Right atrium auricular region (tissue), 2 donors: Measurements from ENCODE around the gene HDAC5. TPM values are rescaled to one million over a fixed set of nuclear protein-coding genes. Genes with fewer than 3 reads are reported as not detected.
A peak's percentile ranks its signal among the peaks of the same experiment; 100 is the strongest.

Experiments used
- DNase-seq: peaks from one replicate; pipeline ENCODE4 v3.0.0-alpha.2; 2019; ENCODE audit warnings: low spot score
- H3K27ac ChIP-seq, 2 donors: fragments of 200-600 bp; sonication (generic); 1 replicate in 1 of 2; 2 replicates in 1 of 2; pipeline ENCODE4 v1.5.1; 2016 to 2019
- H3K27me3 ChIP-seq, 2 donors: fragments of 200-600 bp; sonication (generic); one replicate each; pipeline versions ENCODE4 v1.5.1 to v1.6.0; 2017 to 2019
- H3K36me3 ChIP-seq: fragments of 200-600 bp; sonication (generic); one replicate; pipeline ENCODE4 v1.5.1; 2016
- H3K4me1 ChIP-seq, 2 donors: fragments of 200-600 bp; sonication (generic); one replicate each; pipeline versions ENCODE4 v1.5.1 to v1.6.0; 2017 to 2019
- H3K4me3 ChIP-seq, 2 donors: fragments of 200-600 bp; sonication (generic); 1 replicate in 1 of 2; 2 replicates in 1 of 2; pipeline ENCODE4 v1.5.1; 2017 to 2019; ENCODE audit warnings: mild to moderate bottlenecking in 1 of 2, moderate library complexity in 1 of 2
- H3K9me3 ChIP-seq, 2 donors: fragments of 200-600 bp; sonication (generic); one replicate each; pipeline ENCODE4 v1.5.1; 2019
- total RNA-seq, 2 donors: library from RNA; depleted of rRNA; stranded (reverse); fragments of >200 nt; gene quantifications; one replicate each; pipeline ENCODE4 v1.1.0, GENCODE V29; 2016
- TF ChIP-seq, protein P1 (sequence below), 2 donors: fragments of 200-600 bp; sonication (generic); IDR thresholded peaks; one replicate each; pipeline ENCODE4 v1.5.1; 2019; ENCODE audit warnings: antibody characterized with exemption in 2 of 2

HDAC5 gene
- total RNA-seq: 100 to 1,000 TPM in 1 of 2 donors, 10 to 100 TPM in 1; 80.0 to 138 TPM

GRCh38 chr17:44123356-44124117, at the start of gene HDAC5:
TSS of gene HDAC5 (minus strand) at chr17:44123641. CDS start at chr17:44117515, 6,126 bp downstream.
- no peaks in the 10 kb centered on the region for H3K27me3 ChIP-seq
- TF ChIP-seq, protein P1, sequence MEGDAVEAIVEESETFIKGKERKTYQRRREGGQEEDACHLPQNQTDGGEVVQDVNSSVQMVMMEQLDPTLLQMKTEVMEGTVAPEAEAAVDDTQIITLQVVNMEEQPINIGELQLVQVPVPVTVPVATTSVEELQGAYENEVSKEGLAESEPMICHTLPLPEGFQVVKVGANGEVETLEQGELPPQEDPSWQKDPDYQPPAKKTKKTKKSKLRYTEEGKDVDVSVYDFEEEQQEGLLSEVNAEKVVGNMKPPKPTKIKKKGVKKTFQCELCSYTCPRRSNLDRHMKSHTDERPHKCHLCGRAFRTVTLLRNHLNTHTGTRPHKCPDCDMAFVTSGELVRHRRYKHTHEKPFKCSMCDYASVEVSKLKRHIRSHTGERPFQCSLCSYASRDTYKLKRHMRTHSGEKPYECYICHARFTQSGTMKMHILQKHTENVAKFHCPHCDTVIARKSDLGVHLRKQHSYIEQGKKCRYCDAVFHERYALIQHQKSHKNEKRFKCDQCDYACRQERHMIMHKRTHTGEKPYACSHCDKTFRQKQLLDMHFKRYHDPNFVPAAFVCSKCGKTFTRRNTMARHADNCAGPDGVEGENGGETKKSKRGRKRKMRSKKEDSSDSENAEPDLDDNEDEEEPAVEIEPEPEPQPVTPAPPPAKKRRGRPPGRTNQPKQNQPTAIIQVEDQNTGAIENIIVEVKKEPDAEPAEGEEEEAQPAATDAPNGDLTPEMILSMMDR (IDR thresholded peaks at IDR 0.05): peak; percentile 56 to 81
- peaks cover 0 to 44% of the 10 kb centered on the region in 2 donors for H3K4me1 ChIP-seq
- peak within 1 kb of the TSS; percentile 94 to 97 for H3K27ac ChIP-seq
- peak; percentile 97 for DNase-seq
- no peaks in the 10 kb centered on the region for H3K9me3 ChIP-seq
- H3K36me3 ChIP-seq: no peaks in the 10 kb centered on the region
- H3K4me3 ChIP-seq: peak within 1 kb of the TSS; percentile 73 to 100

DNA sequence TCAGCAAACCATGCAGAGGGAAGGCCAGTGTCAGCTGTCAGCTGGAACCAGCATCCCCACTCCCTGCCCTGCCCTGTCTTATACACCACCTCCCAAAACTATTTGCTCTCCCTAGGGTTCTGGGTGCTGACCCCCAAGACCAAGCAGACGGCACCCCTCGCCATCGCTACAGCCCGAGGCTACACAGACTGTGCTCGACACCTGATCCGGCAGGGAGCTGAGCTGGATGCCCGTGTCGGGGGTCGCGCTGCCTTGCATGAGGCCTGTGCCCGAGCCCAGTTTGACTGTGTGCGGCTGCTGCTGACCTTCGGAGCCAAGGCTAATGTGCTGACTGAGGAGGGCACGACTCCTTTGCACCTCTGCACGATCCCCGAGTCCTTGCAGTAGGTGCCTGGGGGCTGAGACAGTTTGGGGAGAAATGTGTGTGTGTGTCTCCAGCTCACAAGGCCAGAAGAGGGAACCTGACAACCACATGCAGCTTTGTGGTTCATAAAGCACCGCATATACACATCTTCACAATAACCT, 48.6 kb upstream of the HDAC5 start:
- peaks cover 6% of the 10 kb centered on the region for H3K36me3 ChIP-seq

GRCh38 chr17:44170499-44171201, 47.2 kb upstream of the HDAC5 start, which contains the start of gene ASB16:
TSS of gene ASB16 (plus strand) at chr17:44170704. CDS start at chr17:44170790, 86 bp downstream.
- H3K9me3 ChIP-seq: no peaks in the 10 kb centered on the region
- peaks cover 0 to 16% of the 10 kb centered on the region in 2 donors for H3K4me1 ChIP-seq
- TF ChIP-seq, protein P1 (IDR thresholded peaks at IDR 0.05): peak in 1 of 2 donors; percentile 42
- no peak for DNase-seq
- H3K27ac ChIP-seq: peak within 1 kb of the TSS; percentile 85 to 94
- H3K27me3 ChIP-seq: no peaks in the 10 kb centered on the region
- H3K36me3 ChIP-seq: no peaks in the 10 kb centered on the region
- peak within 1 kb of the TSS; percentile 33 to 47 for H3K4me3 ChIP-seq

More for the DNA sequence above, 48.6 kb upstream of the HDAC5 start:
- peak overlapping the region; percentile 28 to 94 for H3K27ac ChIP-seq
- H3K9me3 ChIP-seq: no peaks in the 10 kb centered on the region
- H3K4me3 ChIP-seq: no peak overlapping the region
- H3K27me3 ChIP-seq: no peaks in the 10 kb centered on the region
- no peak for DNase-seq
- peaks cover 0 to 16% of the 10 kb centered on the region in 2 donors for H3K4me1 ChIP-seq
- TF ChIP-seq, protein P1 (IDR thresholded peaks at IDR 0.05): no peak

- Histone ChIP-seq H3K4me3 (peak overlapping the region in 1 of 2 donors; percentile 47), H3K9me3 (no peaks in the 10 kb centered on the region), H3K27me3 (no peaks in the 10 kb centered on the region), H3K4me1 (peaks cover 0 to 16% of the 10 kb centered on the region in 2 donors), H3K27ac (peak overlapping the region; percentile 85 to 94), H3K36me3 (no peaks in the 10 kb centered on the region)
- DNase-seq: no peak
- TF ChIP-seq, protein P1 (IDR thresholded peaks at IDR 0.05): no peak
These were observed 46.7 kb upstream of the HDAC5 start for GRCh38 chr17:44170135-44170498.

- peak overlapping the region in 1 of 2 donors; percentile 33 for H3K27ac ChIP-seq
- no peak for DNase-seq
- peaks cover 0 to 16% of the 10 kb centered on the region in 2 donors for H3K4me1 ChIP-seq
- no peaks in the 10 kb centered on the region for H3K36me3 ChIP-seq
- TF ChIP-seq, protein P1 (IDR thresholded peaks at IDR 0.05): no peak
- H3K4me3 ChIP-seq: no peak overlapping the region
- H3K27me3 ChIP-seq: no peaks in the 10 kb centered on the region
- H3K9me3 ChIP-seq: no peaks in the 10 kb centered on the region
These were observed 43.9 kb upstream of the HDAC5 start for GRCh38 chr17:44167181-44167861.
